Brain microvascular endothelial cell (primary cell): ENCODE measurements around the gene CHN2.

Experiments
- DNase-seq: peaks from one replicate; pipeline ENCODE4 v3.0.0-alpha.2; 2020
- H3K27ac ChIP-seq: fragments of 250-450 bp; sonication (Bioruptor Pico); 2 replicates; pipeline ENCODE4 v1.5.1; 2020; ENCODE audit warnings: mild to moderate bottlenecking, moderate library complexity
- H3K27me3 ChIP-seq: fragments of 250-450 bp; sonication (Bioruptor Pico); replicated peaks from 2 replicates; pipeline ENCODE4 v1.5.1; 2020; ENCODE audit warnings: mild to moderate bottlenecking
- H3K36me3 ChIP-seq: fragments of 250-450 bp; sonication (Bioruptor Pico); replicated peaks from 2 replicates; pipeline ENCODE4 v1.5.1; 2020; ENCODE audit warnings: mild to moderate bottlenecking
- H3K4me3 ChIP-seq: 2 replicates; pipeline ENCODE4 v1.5.1; 2011; ENCODE audit warnings: low read depth, mild to moderate bottlenecking, control low read depth, low read length, moderate library complexity
- CTCF ChIP-seq: IDR thresholded peaks from 2 replicates; pipeline ENCODE4 v1.5.1; 2011; ENCODE audit warnings: low read depth, mild to moderate bottlenecking, moderate library complexity, low read length, control low read depth, inconsistent platforms; ENCODE audit errors: missing control alignments
- in situ Hi-C: cut with HindIII; loops from 2 replicates; pipeline ENCODE4 v1.10.0; 2017; ENCODE audit warnings: low sequenced_read_pairs, low pct_ligation_motif_present

CHN2 gene

GRCh38 chr7:29196191-29196590, 1.6 kb downstream of the CHN2 start:
- in situ Hi-C loops = no loop called here
- peaks cover 36% of the 10 kb centered on the region for H3K27me3 ChIP-seq
- H3K4me3 ChIP-seq = no peak overlapping the region
- H3K36me3 ChIP-seq = no peaks in the 10 kb centered on the region
- no peak for TF ChIP-seq CTCF
- H3K27ac ChIP-seq = no peak overlapping the region
- no peak for DNase-seq

- in situ Hi-C loops = no loop called here
- Histone ChIP-seq H3K27ac (no peak overlapping the region), H3K27me3 (peaks cover 34% of the 10 kb centered on the region), H3K36me3 (no peaks in the 10 kb centered on the region), H3K4me3 (no peak overlapping the region)
- TF ChIP-seq CTCF = no peak
- no peak for DNase-seq
Measured at GRCh38 chr7:29196971-29197595, 2.5 kb downstream of the CHN2 start.

GRCh38 chr7:29197916-29198315, 3.3 kb downstream of the CHN2 start:
- DNase-seq = no peak
- in situ Hi-C loops = no loop called here
- Histone ChIP-seq H3K36me3 (no peaks in the 10 kb centered on the region), H3K4me3 (no peak overlapping the region), H3K27ac (no peak overlapping the region), H3K27me3 (peaks cover 28% of the 10 kb centered on the region)
- no peak for TF ChIP-seq CTCF

- DNase-seq = no peak
- H3K27ac ChIP-seq = no peak overlapping the region
- H3K4me3 ChIP-seq = no peak overlapping the region
- no peaks in the 10 kb centered on the region for H3K36me3 ChIP-seq
- no peak for TF ChIP-seq CTCF
- in situ Hi-C loops = no loop called here
- peaks cover 18% of the 10 kb centered on the region for H3K27me3 ChIP-seq
Measured at GRCh38 chr7:29199776-29200175, 5.2 kb downstream of the CHN2 start.

GRCh38 chr7:29202651-29203069, 8.1 kb downstream of the CHN2 start:
- in situ Hi-C loops = no loop called here
- no peak overlapping the region for H3K4me3 ChIP-seq
- no peak for TF ChIP-seq CTCF
- no peak overlapping the region for H3K27ac ChIP-seq
- H3K27me3 ChIP-seq = no peaks in the 10 kb centered on the region
- H3K36me3 ChIP-seq = no peaks in the 10 kb centered on the region
- DNase-seq = no peak

GRCh38 chr7:29204491-29205272, 10.1 kb downstream of the CHN2 start:
- no peak for DNase-seq
- Histone ChIP-seq H3K36me3 (no peaks in the 10 kb centered on the region), H3K27ac (no peak overlapping the region), H3K4me3 (no peak overlapping the region), H3K27me3 (no peaks in the 10 kb centered on the region)
- in situ Hi-C loops = no loop called here
- TF ChIP-seq CTCF = no peak
